ENCODE data around the gene FAM199X. TPM values are rescaled to one million over a fixed set of nuclear protein-coding genes. Genes with fewer than 3 reads are reported as not detected.

FAM199X gene
- total RNA-seq = 8.9 TPM

DNA sequence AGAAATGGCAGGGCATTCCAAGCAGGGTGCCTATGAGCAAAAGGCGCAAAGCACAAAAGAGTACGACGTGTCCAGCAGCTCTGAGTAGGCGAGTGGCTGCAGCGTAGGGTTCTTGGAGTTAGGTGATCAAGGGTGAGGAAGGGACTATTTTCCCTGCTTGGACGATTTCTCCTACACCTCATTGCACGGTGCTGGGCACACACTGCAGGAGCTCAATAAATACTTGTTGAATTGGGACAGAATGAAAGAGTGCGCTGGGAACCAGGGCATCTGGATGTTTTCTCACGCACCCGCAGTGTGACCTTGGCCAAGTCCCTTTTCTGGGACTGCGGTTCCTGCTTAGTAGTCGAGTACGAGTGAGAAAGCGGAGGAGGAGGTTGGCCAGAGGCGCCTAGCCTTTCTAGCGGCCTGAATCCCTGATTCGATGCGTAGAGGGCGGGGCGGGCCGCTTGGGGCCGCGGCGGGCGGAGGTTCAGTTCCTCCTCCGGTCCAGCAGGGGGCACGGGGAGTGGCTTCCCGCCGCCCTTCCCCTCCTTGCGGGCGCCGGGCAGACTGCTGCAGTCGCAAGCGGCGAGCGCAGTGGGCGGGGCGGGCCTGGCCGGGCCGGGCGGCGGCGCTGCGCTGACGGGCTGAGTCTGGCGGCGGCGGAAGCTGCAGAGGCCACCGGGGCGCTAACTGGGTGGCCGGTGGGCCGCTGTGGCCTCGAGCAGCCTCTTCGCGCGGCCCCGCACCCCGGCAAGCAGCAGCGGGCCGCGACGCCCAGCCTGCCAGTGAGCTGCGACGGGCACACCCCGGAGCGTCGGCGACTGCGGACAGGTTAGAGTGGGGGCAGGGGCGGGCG, at the start of gene FAM199X:
FAM199X (plus strand) TSS at position 560 of the 841 bp plus-strand sequence. CDS start 333 bp downstream, outside the sequence.
- peak; percentile 99 for ATAC-seq

DNA sequence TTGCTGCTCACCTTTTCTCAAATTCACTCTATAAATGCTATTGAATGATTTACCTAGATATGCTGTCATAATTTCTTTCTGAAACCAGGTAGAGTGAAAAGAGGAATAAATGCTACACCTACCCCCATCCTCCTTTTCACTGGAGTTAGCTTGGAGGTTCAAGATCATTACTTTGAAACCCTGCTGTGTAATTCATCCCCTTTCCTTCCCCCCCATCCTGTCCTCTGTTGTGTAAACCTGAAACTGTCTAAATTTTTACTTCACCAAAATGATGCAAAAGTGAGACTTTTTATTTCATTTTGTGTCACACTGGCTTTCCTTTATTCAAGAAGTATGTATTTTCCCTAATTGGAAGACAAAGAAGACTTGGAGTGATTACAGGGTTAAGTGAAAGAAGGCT, 48.5 kb upstream of the FAM199X start:
- no peak for ATAC-seq

GRCh38 chrX:104118765-104119164, 47.5 kb upstream of the FAM199X start:
- no peak for ATAC-seq

GRCh38 chrX:104122829-104123228, 43.4 kb upstream of the FAM199X start:
- ATAC-seq = no peak

DNA sequence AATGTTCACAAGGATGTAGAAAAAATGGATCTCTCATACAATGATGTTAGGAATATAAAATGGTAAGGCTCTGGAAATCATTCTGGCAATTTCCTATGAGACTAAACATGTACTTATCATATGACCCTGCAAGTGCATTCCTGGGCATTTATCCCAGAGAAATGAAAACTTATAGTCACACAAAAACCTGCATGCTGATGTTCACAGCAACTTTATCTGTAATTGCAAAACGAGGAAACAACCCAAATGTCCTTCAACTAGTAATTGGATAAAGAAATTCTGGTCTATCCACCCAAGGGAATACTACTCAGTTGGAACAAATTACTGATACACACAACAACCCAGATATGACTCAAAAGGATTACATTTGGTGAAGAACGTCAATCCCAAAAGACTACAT, 39.4 kb upstream of the FAM199X start:
- ATAC-seq = no peak

GRCh38 chrX:104130808-104131207, 35.4 kb upstream of the FAM199X start:
- no peak for ATAC-seq

DNA sequence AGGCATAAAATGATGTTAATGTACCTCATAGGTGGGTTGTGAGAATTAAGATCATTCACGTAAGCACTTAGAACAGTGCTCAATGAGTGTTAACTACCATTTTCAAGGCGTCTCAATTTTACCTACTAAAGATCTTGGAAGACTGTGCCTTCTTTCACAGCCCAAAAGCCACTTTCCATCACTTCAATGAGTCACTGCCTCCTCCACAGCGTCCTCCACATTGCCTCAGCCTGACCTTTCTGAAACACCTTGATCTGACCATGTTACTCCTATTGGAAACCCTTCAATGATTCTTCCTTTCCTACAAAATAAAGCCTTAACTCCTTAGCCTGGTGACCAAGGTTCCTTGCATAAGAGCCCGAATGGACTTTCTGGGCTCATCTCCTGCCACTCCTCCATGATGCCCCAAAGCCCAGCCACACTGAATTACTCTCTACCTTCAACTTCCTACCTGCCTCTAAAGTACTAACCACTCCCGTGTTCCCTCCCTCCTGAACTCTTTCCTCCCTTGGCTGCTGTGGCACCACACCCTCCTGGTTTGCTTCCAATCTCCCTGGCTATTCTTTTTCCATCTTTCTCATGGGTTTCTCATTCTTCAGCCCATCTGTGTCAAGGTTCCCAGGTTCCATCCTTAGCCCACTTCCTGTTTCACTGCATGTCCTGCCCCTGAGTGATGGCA, 31.5 kb upstream of the FAM199X start:
- ATAC-seq = no peak

DNA sequence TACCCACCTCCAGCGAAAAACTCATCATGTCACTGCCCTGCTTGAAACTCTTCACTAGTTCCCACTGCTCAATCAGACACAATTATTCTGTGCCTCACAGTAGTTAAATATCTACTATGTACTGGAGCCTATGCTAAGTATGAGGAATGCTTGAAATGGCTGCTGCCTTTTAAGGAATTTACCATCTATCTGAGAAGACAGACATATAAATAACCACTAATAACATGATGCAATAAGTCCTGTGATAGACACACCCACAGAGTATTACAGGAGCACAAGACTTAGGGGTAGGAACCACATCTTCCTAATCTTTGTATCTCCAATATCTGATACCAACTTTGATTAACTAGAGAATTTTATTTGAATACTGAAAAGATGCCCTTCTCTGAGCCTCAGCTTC, 30.6 kb upstream of the FAM199X start:
- ATAC-seq = no peak

- ATAC-seq = peak; percentile 76
Measured at GRCh38 chrX:104136241-104137019, 29.8 kb upstream of the FAM199X start.

DNA sequence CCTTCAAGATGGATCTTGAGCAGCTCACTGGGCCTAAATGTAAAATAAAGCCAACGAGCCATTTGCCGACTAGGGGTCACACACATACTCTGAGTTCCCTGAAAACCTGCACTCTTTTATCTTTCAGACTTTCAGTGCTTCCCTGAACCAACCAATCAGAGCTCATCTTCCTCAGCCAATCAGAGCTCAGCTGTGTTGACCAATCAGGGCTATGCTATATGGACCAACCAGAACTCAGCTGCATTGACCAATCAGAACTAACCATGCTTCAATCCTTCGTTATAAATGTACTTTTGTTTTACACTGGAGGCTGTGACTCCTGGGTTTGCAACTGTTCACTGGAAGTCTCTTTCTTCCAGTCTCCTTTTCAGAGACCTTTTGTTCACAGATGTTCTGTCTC, 28.8 kb upstream of the FAM199X start:
- ATAC-seq = no peak

DNA sequence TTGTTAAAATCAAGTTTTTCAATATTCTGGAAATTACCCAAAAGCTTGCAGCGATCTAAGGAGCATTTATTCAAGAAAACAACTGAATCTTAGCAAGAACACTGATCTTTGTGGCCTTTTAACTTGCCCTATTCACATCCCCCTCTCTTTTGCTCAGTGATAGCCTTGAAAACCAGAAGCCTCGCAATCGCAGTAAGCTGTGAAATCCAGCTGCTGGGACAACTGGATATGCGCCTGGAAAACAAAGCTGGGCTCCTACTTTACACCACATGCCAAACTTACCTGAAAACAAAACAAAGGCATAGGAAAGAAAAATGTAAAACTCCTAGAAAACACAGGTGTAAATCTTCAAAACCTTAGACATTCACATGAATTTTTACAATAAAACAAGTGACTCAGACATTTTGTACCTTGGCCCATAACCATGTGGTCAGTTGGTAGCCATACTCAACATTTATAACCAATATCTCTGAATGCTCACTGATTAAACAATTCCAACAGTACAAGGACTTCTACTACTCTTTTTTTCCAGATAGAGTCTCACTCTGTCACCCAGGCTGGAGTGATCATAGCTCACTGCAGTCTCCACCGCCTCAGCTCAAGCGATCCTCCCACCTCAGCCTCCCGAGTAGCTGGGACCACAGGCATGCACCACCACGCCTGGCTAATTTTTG, 25.0 kb upstream of the FAM199X start:
- no peak for ATAC-seq

GRCh38 chrX:104151037-104151436, 15.2 kb upstream of the FAM199X start:
- no peak for ATAC-seq

DNA sequence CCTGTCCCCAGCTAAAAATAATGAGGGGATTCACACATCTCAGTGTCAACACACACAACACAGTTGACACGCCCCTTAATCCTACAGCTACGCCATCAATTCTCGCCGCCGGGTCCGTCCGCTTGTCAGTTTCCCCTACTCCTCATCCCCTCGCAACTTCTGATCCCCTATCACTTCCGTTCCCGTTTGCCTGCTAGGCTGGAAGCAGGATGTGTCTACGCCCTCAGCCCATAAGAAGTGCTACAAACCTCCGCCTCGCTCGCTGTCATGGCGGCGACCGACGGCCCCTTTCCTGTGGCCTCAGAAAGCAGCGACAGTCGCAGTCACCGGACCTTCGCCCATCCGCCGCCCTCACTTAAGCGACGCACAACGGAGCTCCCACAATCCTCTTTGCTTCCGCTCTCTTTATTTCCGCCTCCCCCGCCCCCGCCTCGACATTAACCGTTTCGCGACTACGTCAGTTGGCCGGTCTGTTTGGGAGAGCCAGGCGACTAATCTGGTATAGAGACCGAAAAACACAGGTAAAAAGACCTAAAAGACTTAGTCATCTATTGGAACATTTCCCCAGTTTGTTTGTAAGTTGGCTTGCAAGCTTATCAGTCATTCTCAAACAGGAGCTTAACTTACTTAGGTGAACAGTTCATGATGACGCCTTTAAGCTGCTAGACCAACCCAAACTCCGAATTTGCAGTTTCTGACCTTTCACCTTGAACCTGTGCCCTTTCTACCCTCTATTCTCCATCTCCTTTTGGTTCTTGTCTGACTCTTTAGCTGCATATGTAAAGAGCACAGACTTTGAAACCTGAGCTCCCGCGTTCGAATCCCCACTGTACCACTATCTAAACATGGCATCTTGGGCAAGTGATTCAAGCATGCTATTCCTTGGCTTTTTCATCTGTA, 9.4 kb upstream of the FAM199X start, which contains the start of gene SLC25A53:
SLC25A53 (minus strand) TSS at position 380 of the 900 bp plus-strand sequence. CDS start 51,752 bp downstream, outside the sequence.
- ATAC-seq = peak; percentile 94

GRCh38 chrX:104166735-104167436, 633 bp downstream of the FAM199X start:
- no peak for ATAC-seq

DNA sequence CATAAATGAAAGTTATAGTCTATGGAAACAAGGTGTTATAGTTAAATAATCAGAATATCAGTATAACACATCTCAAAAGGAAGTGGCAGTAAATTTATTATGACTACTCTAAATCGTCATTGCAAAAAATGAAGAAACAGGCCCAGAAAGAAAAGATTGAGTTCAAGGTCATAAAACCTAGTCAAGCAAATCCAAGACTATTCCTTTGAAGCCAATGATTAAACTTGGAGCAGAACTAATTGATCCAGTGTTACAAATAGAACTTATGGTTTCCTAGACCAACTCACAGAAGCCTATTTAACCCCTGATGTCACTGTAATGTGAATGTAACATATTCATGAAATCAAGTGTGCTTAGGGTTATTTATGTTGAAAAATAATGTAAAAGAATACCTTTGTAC, 1.9 kb downstream of the FAM199X start:
- no peak for ATAC-seq

GRCh38 chrX:104172121-104172520, 5.9 kb downstream of the FAM199X start:
- no peak for ATAC-seq

- ATAC-seq = no peak
Measured at GRCh38 chrX:104172788-104173187, 6.5 kb downstream of the FAM199X start.

- ATAC-seq = no peak
Measured at GRCh38 chrX:104173841-104174240, 7.6 kb downstream of the FAM199X start.

DNA sequence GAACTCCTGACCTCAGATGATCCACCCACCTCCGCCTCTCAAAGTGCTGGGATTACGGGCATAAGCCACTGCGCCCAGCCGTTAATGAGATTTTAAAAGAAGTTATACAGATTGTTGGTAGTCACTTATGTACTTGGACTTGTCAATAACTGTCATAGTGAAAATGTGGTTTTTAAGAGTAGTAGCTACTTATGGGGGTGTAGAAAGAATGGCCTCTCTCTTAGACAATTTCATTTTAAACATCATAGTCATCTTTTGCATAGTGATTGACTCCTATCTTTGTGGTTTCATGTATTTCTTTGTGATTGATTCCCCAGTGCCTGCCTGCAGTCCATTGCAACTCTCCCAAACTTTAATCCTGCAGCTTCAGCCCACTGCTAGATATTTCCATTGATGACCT, 17.4 kb downstream of the FAM199X start:
- ATAC-seq = no peak

GRCh38 chrX:104187931-104188330, 21.7 kb downstream of the FAM199X start:
- ATAC-seq = no peak

DNA sequence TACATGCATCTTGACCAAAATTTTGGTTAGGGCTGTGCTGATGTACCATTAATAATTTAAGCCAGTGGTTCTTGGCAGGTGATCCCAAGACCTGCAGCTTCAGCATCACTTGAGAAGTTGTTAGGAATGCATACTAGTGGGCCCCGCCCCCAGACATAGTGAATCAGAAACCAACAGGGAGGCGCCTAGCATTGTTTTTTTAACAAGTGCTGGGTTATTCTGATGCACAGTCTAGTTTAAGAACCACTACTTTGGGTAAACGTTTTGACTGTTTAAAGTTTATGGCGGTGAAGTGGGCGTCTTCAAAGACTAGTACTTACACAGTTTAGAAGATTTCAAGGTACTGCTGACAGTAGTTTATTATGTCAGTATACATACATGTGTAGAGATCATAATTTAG, 23.6 kb downstream of the FAM199X start:
- ATAC-seq = no peak

Data from esophagus mucosa (tissue), 1 donor.